Measurements from ENCODE around the gene STXBP6.

DNA sequence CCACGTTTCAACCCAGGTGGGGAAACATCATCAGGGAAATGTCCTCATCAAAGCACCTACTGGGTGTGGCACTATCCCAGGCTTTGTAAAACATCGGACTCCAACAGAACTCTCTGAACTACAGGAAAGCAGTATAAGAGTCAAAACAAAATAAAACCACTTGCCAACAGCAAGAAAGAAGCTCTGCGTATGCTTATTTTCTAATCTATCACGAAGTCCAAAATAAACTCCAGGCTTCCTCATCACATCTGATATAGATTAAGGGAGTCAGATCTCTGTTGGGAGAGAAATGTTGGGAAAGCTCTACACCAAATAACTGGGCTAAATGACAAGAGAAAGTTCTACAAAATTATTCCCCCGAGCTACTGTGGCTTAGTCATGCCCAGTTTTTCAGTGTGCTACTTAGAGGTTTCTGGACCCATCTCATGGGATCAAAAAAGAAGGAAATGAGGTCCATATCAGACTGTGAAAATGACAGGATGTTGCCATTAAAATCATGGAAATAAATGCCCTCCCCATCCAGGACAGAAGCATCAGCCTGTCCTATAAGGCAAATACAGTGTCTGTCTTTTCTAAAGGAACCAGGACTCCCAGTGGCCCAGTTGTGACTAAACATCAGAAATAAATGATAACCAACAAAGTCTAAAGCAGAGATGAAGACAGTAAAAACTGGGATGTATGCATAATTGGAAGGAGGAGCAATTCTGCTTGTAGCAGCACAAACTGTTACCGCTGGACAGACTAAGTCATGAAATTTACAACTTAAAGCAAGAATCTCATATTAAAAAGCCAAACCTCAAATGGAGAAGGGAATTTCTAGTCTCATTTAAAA is 149.5 kb downstream of the STXBP6 start:
- TF ChIP-seq POLR2A (IDR thresholded peaks at IDR 0.05; ENCODE audit: low read length) (no peak), GATA1 (IDR thresholded peaks at IDR 0.05; ENCODE audit: low read depth, low read length) (no peak)

All from erythroblast (primary cell).